HEK293 (cell line): ENCODE results near the gene TANGO6.
A peak's percentile ranks its signal among the peaks of the same experiment; 100 is the strongest.
"Not testable (repeated sequence)": the region's sequence is repeated elsewhere in the genome, so short reads cannot be mapped to it uniquely, and the experiment has no call there.

Source experiments
- CTCF ChIA-PET: fragments of 350-600 bp; formaldehyde crosslinking; extraction: SDS; loops from one replicate; lab custom pipeline; 2021; ENCODE audit warnings: antibody characterized with exemption; lab: Yijun Ruan, JAX
- POLR2A ChIA-PET: fragments of 300-600 bp; formaldehyde crosslinking; extraction: SDS; loops from one replicate; lab custom pipeline; 2020; ENCODE audit warnings: antibody characterized with exemption, inconsistent platforms; lab: Yijun Ruan, JAX
- H3K27ac ChIP-seq: fragments of 200-500 bp; sonication (Bioruptor generic); 2 replicates; pipeline ENCODE4 v1.5.1; 2014; ENCODE audit warnings: low read depth, low read length, control low read depth, inconsistent platforms; ENCODE audit errors: extremely low read depth
- H3K36me3 ChIP-seq, 2 experiments: fragments of 200-500 bp in 1 of 2; sonication (Bioruptor generic) in 1 of 2; 1 replicate in 1 of 2; 2 replicates in 1 of 2; pipeline ENCODE4 v1.5.1; 2014 to 2017; ENCODE audit warnings: inconsistent platforms in 2 of 2, low read length in 2 of 2; ENCODE audit not compliant: control insufficient read depth in 2 of 2, insufficient read depth in 1 of 2
- H3K4me1 ChIP-seq: fragments of 200-500 bp; sonication (Bioruptor generic); 2 replicates; pipeline ENCODE4 v1.5.1; 2014; ENCODE audit warnings: mild to moderate bottlenecking, low read length, inconsistent platforms; ENCODE audit not compliant: control insufficient read depth, insufficient read depth
- H3K4me3 ChIP-seq: 2 replicates; pipeline ENCODE4 v1.5.1; 2011; ENCODE audit warnings: low read depth, mild to moderate bottlenecking, control low read depth, low read length, moderate library complexity
- H3K9me3 ChIP-seq: fragments of 200-500 bp; sonication (Bioruptor generic); 2 replicates; pipeline ENCODE4 v1.5.1; 2014; ENCODE audit warnings: low read depth, low read length, inconsistent platforms; ENCODE audit not compliant: control insufficient read depth, insufficient read depth
- ATF2 ChIP-seq: fragments of 450-650 bp; formaldehyde crosslinking; IDR thresholded peaks from 2 replicates; pipeline ENCODE4 v1.5.1; 2016; ENCODE audit warnings: missing biosample characterization, missing genetic modification characterization, low read depth
- KLF17 ChIP-seq: fragments of 450-650 bp; formaldehyde crosslinking; IDR thresholded peaks from 2 replicates; pipeline ENCODE4 v1.5.1; 2016; ENCODE audit warnings: missing biosample characterization, missing genetic modification characterization
- REPIN1 ChIP-seq: fragments of 450-650 bp; formaldehyde crosslinking; IDR thresholded peaks from 2 replicates; pipeline ENCODE4 v1.5.1; 2017; ENCODE audit warnings: missing biosample characterization, missing genetic modification characterization, low read depth
- SP7 ChIP-seq: fragments of 450-650 bp; formaldehyde crosslinking; IDR thresholded peaks from 2 replicates; pipeline ENCODE4 v1.5.1; 2016; ENCODE audit warnings: missing biosample characterization, missing genetic modification characterization
- ZBTB17 ChIP-seq: fragments of 450-650 bp; formaldehyde crosslinking; IDR thresholded peaks from 2 replicates; pipeline ENCODE4 v1.5.1; 2016; ENCODE audit warnings: missing biosample characterization, missing genetic modification characterization
- ZBTB21 ChIP-seq: fragments of 450-650 bp; formaldehyde crosslinking; IDR thresholded peaks from 2 replicates; pipeline ENCODE4 v1.5.1; 2017; ENCODE audit warnings: missing biosample characterization, missing genetic modification characterization
- ZNF157 ChIP-seq: fragments of 450-650 bp; formaldehyde crosslinking; IDR thresholded peaks from 2 replicates; pipeline ENCODE4 v1.5.1; 2016; ENCODE audit warnings: missing biosample characterization, missing genetic modification characterization
- ZNF19 ChIP-seq: fragments of 450-650 bp; formaldehyde crosslinking; IDR thresholded peaks from 2 replicates; pipeline ENCODE4; 2016; ENCODE audit warnings: missing biosample characterization, missing genetic modification characterization, low read depth
- ZNF2 ChIP-seq: fragments of 450-650 bp; formaldehyde crosslinking; IDR thresholded peaks from 2 replicates; pipeline ENCODE4 v1.5.1; 2016; ENCODE audit warnings: missing biosample characterization, missing genetic modification characterization
- ZNF335 ChIP-seq: fragments of 450-650 bp; formaldehyde crosslinking; conservative IDR thresholded peaks from 2 replicates; pipeline ENCODE4 v1.5.1; 2016; ENCODE audit warnings: missing biosample characterization, missing genetic modification characterization
- ZNF362 ChIP-seq: fragments of 450-650 bp; formaldehyde crosslinking; IDR thresholded peaks from 2 replicates; pipeline ENCODE4 v1.5.1; 2016; ENCODE audit warnings: missing biosample characterization, missing genetic modification characterization
- ZNF366 ChIP-seq: fragments of 450-650 bp; formaldehyde crosslinking; conservative IDR thresholded peaks from 2 replicates; pipeline ENCODE4 v1.5.1; 2016; ENCODE audit warnings: missing biosample characterization, missing genetic modification characterization
- ZNF391 ChIP-seq: fragments of 450-650 bp; formaldehyde crosslinking; IDR thresholded peaks from 2 replicates; pipeline ENCODE4 v1.5.1; 2016; ENCODE audit warnings: low read depth, missing biosample characterization, missing genetic modification characterization, borderline replicate concordance
- ZNF394 ChIP-seq: fragments of 450-650 bp; formaldehyde crosslinking; IDR thresholded peaks from 2 replicates; pipeline ENCODE4 v1.5.1; 2016; ENCODE audit warnings: missing biosample characterization, missing genetic modification characterization, mild to moderate bottlenecking, moderate library complexity, borderline replicate concordance
- ZNF529 ChIP-seq: fragments of 450-650 bp; formaldehyde crosslinking; IDR thresholded peaks from 2 replicates; pipeline ENCODE4 v1.5.1; 2017; ENCODE audit warnings: missing genetic modification characterization, missing biosample characterization; ENCODE audit not compliant: insufficient replicate concordance
- ZNF544 ChIP-seq: fragments of 450-650 bp; formaldehyde crosslinking; IDR thresholded peaks from 2 replicates; pipeline ENCODE4 v1.5.0; 2017; ENCODE audit warnings: missing biosample characterization, missing genetic modification characterization
- ZNF654 ChIP-seq: fragments of 450-650 bp; formaldehyde crosslinking; IDR thresholded peaks from 2 replicates; pipeline ENCODE4 v1.5.1; 2016; ENCODE audit warnings: low read depth, missing biosample characterization, missing genetic modification characterization
- ZNF658 ChIP-seq: fragments of 450-650 bp; formaldehyde crosslinking; IDR thresholded peaks from 2 replicates; pipeline ENCODE4; 2016; ENCODE audit warnings: missing biosample characterization, missing genetic modification characterization
- ZNF660 ChIP-seq: fragments of 450-650 bp; IDR thresholded peaks from 2 replicates; pipeline ENCODE4 v1.5.1; 2018; ENCODE audit warnings: missing biosample characterization, mild to moderate bottlenecking, missing genetic modification characterization
- ZNF677 ChIP-seq: fragments of 450-650 bp; IDR thresholded peaks from 2 replicates; pipeline ENCODE4 v1.5.0; 2018; ENCODE audit warnings: missing biosample characterization, mild to moderate bottlenecking, missing genetic modification characterization, moderate library complexity
- ZSCAN30 ChIP-seq: fragments of 450-650 bp; IDR thresholded peaks from 2 replicates; pipeline ENCODE4 v1.5.1; 2018; ENCODE audit warnings: missing biosample characterization, mild to moderate bottlenecking, missing genetic modification characterization, moderate library complexity
- TF ChIP-seq, protein P1 (sequence below): fragments of 450-650 bp; formaldehyde crosslinking; IDR thresholded peaks from 2 replicates; pipeline ENCODE4 v1.5.1; 2016; ENCODE audit warnings: missing biosample characterization, missing genetic modification characterization

Gene TANGO6

DNA sequence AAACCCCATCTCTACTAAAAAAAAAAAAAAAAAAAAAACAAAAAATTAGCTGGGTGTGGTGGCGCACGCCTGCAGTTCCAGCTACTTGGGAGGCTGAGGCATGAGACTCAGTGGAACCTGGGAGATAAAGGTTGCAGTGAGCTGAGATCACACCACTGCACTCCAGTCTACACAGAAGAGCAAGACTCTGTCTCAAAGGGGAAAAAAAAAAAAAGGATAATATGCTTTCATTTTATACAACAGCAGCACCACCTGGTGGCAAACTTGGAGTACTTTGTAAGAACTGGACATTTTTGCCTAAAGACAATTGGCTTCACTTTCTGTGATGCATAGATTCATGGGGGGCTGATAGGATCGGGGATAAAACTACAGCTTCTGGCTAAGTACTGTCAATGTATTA, 280.6 kb downstream of the TANGO6 start:
- ChIA-PET POLR2A (interaction anchor here (0.7 to 1.2 kb wide), 3 partner anchors 9 to 280 kb away, joined by 3 read pairs; partner anchors contain the start of genes CHTF8, HAS3 and UTP4), CTCF (interaction anchor here (0.6 to 4.7 kb wide), 39 partner anchors 9 to 603 kb away, joined by 3 to 57 read pairs (median 5); partner anchors contain the start of gene TANGO6)
- Histone ChIP-seq H3K27ac (no peak overlapping the region), H3K36me3 (peaks cover 3 to 47% of the 10 kb centered on the region in 2 experiments; a peak in 2 of 3 replicates), H3K9me3 (no peaks in the 10 kb centered on the region), H3K4me1 (no peaks in the 10 kb centered on the region), H3K4me3 (no peak overlapping the region)
- TF ChIP-seq ZNF660 (tag by site-specific recombination), result peak; percentile 23; the same call in 1 of the 2 replicates
- peak; percentile 75 for TF ChIP-seq ZNF654 (tag by site-specific recombination)
- peak; percentile 68; the same call in 1 of the 2 replicates for TF ChIP-seq ZNF2 (tag by site-specific recombination)
- TF ChIP-seq ZBTB21 (tag by site-specific recombination), result no peak
- 0 out of 2 replicates have a peak, but pooled peaks have one; percentile 19 for TF ChIP-seq ZBTB17 (tag by site-specific recombination)
- TF ChIP-seq ZNF362 (tag by site-specific recombination), result peak; percentile 93

DNA sequence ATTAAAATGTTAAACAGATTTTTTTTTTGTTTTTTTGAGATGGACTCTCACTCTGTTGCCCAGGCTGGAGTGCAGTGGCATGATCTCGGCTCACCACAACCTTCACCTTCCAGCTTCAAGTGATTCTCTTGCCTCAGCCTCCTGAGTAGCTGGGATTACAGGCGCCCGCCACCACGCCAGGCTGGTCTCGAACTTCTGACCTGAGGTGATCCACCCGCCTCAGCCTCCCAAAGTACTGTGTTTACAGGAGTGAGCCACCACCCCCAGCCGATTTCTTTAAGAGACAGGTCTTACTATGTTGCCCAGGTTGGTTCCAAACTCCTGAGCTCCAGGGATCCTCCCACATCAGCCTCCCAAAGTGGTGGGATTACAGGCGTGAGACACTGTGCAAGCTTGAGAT, 281.1 kb downstream of the TANGO6 start:
- not testable (repeated sequence) for H3K9me3 ChIP-seq, H3K4me1 ChIP-seq, H3K27ac ChIP-seq, H3K4me3 ChIP-seq
- CTCF ChIA-PET, result interaction anchor here (0.5 to 4.7 kb wide), 37 partner anchors 9 to 604 kb away, joined by 3 to 57 read pairs (median 6); partner anchors contain the start of gene TANGO6
- POLR2A ChIA-PET, result interaction anchor here (1.2 kb wide), 2 partner anchors 8 to 19 kb away, joined by 3 read pairs; partner anchors contain the start of genes CHTF8, HAS3 and UTP4
- H3K36me3 ChIP-seq, result peaks cover 6 to 42% of the 10 kb centered on the region in 2 experiments; a peak in 2 of 3 replicates

DNA sequence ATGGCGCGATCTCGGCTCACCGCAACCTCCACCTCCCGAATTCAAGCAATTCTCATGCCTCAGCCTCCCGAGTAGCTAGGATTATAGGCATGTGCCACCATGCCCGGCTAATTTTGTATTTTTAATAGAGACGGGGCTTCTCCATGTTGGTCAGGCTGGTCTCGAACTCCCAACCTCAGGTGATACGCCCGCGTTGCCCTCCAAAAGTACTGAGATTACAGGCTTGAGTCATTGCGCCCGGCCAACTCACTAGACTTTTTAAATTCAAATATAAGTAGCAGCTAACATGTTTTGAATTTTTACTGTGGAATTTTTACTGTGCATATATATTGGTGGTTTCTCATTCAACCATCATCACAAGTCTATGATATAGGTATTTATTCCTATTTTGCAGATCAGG, 281.6 kb downstream of the TANGO6 start:
- H3K27ac ChIP-seq, H3K4me3 ChIP-seq, H3K9me3 ChIP-seq, H3K4me1 ChIP-seq, POLR2A ChIA-PET: not testable (repeated sequence)
- CTCF ChIA-PET, result interaction anchor here (0.7 to 4.7 kb wide), 11 partner anchors 10 to 534 kb away, joined by 3 to 57 read pairs (median 7); partner anchors contain the start of gene TANGO6
- H3K36me3 ChIP-seq, result peaks cover 6 to 36% of the 10 kb centered on the region in 2 experiments; a peak in 2 of 3 replicates

DNA sequence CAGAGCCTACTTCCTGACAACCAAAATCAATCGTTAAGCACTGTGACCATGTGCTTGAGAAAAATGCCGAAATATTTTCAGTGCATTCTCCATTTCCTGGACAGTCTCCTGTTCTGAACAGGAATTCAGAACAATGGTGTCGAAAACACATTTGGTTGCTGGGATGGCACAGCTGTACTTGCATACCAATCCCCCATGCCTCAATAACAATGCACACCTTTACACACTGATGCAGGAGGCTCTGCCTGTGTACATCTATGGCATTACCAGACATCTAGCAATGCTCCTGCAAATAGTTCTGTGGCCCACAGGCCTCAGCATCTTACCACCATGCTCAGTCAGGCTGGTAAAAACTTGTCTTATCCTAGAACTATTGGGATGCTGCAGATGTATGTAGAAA, 282.9 kb downstream of the TANGO6 start:
- H3K27ac ChIP-seq, result no peak overlapping the region
- CTCF ChIA-PET, result interaction anchor here (3.1 to 4.7 kb wide), 3 partner anchors 12 to 535 kb away, joined by 14 to 57 read pairs (median 28); no protein-coding TSS in a partner anchor
- no peak overlapping the region for H3K4me3 ChIP-seq
- H3K4me1 ChIP-seq, result peaks cover 3% of the 10 kb centered on the region; the same call in 1 of the 2 replicates
- POLR2A ChIA-PET, result no interaction called here
- H3K36me3 ChIP-seq, result peaks cover 6 to 29% of the 10 kb centered on the region in 2 experiments; a peak in 2 of 3 replicates
- H3K9me3 ChIP-seq, result no peaks in the 10 kb centered on the region
- TF ChIP-seq, protein P1, sequence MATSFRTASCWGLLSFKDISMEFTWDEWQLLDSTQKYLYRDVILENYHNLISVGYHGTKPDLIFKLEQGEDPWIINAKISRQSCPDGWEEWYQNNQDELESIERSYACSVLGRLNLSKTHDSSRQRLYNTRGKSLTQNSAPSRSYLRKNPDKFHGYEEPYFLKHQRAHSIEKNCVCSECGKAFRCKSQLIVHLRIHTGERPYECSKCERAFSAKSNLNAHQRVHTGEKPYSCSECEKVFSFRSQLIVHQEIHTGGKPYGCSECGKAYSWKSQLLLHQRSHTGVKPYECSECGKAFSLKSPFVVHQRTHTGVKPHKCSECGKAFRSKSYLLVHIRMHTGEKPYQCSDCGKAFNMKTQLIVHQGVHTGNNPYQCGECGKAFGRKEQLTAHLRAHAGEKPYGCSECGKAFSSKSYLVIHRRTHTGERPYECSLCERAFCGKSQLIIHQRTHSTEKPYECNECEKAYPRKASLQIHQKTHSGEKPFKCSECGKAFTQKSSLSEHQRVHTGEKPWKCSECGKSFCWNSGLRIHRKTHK (tag by site-specific recombination), result no peak
- no peak for TF ChIP-seq ZNF366 (tag by site-specific recombination)
- TF ChIP-seq ZNF391, result no peak
- TF ChIP-seq ZNF157, result no peak
- no peak for TF ChIP-seq ZNF529 (tag by site-specific recombination)
- TF ChIP-seq ZNF544 (tag by site-specific recombination), result no peak
- TF ChIP-seq ZNF19, result no peak
- no peak for TF ChIP-seq ATF2 (tag by site-specific recombination)
- no peak for TF ChIP-seq ZSCAN30 (tag by site-specific recombination)
- no peak for TF ChIP-seq ZNF658 (tag by site-specific recombination)
- TF ChIP-seq REPIN1, result no peak
- TF ChIP-seq KLF17 (tag by site-specific recombination), result no peak
- no peak for TF ChIP-seq ZNF677 (tag by site-specific recombination)
- TF ChIP-seq SP7, result no peak
- no peak for TF ChIP-seq ZNF335
- TF ChIP-seq ZNF394 (tag by site-specific recombination), result no peak
